Medulla oblongata (tissue), 1 donor: ENCODE data around the gene SLC16A2.
A peak's percentile ranks its signal among the peaks of the same experiment; 100 is the strongest.

Source experiments
- DNase-seq: peaks from one replicate; pipeline ENCODE4 v3.0.0-alpha.2; 2015; ENCODE audit errors: extremely low spot score

Gene SLC16A2

GRCh38 chrX:74421036-74421739 is at the start of gene SLC16A2:
SLC16A2 (plus strand) TSS chrX:74421493; CDS start chrX:74421638, 145 bp downstream.
- DNase-seq: peak; percentile 77

GRCh38 chrX:74372272-74372671 is 49.0 kb upstream of the SLC16A2 start:
- DNase-seq: no peak

GRCh38 chrX:74377282-74377681 is 44.0 kb upstream of the SLC16A2 start:
- DNase-seq: no peak

GRCh38 chrX:74382613-74383012 is 38.7 kb upstream of the SLC16A2 start:
- DNase-seq: peak; percentile 68

- DNase-seq: peak; percentile 38
Observed at GRCh38 chrX:74383611-74384010, 37.7 kb upstream of the SLC16A2 start.

- DNase-seq: no peak
Observed at GRCh38 chrX:74389016-74389722, 32.1 kb upstream of the SLC16A2 start.

DNA sequence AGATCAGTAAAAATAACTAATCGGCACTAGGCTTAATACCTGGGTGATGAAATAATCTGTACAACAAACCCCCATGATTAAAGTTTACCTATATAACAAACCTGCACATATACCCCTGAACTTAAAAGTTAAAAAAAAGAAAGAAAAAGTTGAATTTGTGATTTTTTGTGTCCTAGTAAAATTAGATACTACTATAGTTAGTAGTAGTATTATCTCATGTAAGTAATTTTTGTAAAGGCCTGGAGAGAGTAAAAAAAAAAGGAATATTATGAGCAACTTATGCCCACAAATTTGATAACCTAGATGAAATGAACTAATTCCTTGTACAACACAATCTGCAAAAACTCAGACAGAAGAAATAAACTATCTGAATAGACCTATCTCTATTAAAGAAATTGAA is 25.7 kb upstream of the SLC16A2 start:
- no peak for DNase-seq

DNA sequence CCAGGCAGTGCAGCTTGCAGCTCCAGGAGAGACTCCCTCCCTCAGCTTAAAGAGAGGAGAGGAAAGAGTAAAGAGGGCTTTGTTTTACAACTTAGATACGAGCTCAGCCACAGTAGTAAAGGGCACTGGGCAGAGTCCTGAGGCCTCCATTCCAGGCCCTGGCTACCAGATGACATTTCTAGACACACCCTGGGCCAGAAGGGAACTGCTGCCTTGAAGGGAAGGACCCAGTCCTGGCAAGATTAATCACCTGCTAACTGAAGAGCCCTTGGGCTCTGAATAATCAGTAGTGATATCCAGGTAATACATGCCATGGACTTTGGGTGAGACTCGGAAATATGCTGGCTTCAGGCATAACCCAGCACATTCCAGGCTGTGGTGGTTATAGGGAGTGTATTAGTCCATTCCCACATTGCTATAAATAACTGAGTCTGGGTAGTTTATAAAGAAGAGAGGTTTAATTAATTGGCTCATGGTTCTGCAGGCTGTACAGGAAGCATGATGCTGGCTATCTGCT is 15.3 kb upstream of the SLC16A2 start:
- DNase-seq: no peak

DNA sequence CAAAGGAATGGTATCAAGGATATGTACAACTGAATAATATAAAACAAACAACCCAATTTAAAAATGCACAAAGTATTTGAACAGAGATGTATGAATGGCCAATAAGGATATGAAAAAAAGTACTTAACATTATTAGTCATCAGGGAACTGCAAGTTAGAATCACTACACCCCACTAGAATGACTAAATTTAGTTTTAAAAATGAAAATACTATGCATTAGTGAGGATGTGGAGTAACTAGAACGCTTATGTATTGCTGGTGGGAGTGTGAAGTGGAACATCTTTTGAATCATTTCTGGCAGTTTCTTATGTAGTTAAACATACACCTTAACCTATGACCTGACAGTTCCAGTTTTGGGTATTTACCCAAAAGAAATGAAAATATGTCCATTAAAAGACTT is 13.0 kb upstream of the SLC16A2 start:
- DNase-seq: no peak

GRCh38 chrX:74419864-74420195 is 1.5 kb upstream of the SLC16A2 start:
- DNase-seq: peak; percentile 2

DNA sequence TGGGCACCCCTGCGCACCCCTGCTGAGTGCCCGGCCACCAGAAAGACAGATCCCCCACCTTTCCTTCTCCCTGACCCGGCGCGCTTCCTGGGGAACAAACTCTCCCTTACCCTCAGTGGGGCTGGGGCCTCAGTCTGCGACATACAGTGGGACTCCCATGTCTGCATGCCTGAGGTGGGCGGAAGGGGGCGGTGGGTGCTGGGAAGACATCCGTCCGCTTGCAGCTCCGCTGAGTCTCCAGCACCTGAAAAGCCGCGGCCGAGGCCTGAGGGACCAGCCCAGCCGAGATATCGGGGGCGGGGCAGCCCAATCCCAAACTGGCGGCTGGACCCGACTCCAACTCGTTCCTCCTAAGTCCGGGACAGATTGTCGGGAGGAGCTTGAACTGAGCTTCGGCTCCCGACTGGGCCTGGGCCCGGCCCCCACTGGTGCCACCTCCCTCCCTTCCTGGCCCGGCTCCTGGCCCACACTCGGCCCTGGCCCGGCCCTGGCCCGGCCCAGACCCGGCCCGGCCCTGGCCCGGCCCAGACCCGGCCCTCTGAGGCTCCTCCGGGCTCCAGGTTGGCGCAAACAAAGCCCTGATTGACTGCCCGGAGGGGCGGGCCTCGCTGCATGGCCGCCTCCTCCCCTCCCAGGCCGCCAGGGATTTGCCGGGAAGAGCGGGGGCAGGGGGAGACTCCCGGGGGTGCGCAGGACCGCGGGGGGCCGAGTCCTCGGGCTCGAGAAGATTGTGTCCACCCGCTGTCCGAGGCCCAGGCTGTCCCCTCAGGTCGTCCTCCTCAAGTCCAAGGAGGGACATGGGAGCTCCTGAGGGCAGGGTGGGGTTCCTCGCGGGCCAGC is 877 bp upstream of the SLC16A2 start:
- peak; percentile 51 for DNase-seq

DNA sequence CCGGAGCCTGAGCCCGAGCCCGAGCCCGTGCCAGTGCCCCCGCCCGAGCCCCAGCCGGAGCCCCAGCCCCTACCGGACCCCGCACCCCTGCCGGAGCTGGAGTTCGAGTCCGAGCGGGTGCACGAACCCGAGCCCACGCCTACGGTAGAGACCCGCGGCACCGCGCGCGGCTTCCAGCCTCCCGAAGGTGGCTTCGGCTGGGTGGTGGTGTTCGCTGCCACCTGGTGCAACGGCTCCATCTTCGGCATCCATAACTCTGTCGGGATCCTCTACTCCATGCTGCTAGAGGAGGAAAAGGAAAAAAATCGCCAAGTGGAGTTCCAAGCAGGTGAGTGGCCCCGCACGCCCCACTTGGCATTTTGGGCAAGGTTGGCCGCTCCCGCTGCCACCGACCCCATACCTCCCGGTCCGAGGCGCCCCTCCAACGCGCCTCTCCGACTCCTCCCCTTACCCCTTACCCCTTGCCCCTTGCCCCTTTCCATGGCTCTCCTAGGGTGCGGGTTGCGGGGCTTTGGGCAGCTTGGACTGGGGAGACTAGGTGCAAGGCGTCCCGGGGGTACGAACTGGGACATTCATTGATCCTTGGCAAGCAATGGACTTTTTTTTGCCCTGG is 553 bp downstream of the SLC16A2 start:
- DNase-seq: no peak

GRCh38 chrX:74422576-74423288 is 1.4 kb downstream of the SLC16A2 start:
- DNase-seq: peak; percentile 44

- peak; percentile 2 for DNase-seq
Observed at GRCh38 chrX:74423289-74423998, 2.2 kb downstream of the SLC16A2 start.

GRCh38 chrX:74426071-74426470 is 4.8 kb downstream of the SLC16A2 start:
- no peak for DNase-seq

DNA sequence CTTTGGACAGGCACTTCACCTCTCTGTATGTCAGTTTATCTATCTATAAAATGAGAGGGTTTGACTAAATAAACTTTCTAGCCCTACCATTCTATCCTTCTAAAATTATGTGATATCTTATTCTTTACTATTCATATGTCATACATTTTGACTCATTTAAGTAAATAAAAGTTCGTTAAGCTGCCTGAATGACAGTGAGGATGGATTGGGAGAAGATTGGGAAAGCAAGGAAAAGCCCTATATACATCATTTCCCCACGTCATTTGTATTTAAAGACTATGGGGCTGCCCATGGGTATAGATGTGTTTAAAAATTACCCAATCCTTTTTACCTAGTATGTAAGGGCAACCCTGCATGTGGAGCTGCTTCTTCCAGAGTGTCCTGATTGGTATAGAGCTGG is 5.3 kb downstream of the SLC16A2 start:
- no peak for DNase-seq

GRCh38 chrX:74431797-74432196 is 10.5 kb downstream of the SLC16A2 start:
- no peak for DNase-seq

GRCh38 chrX:74434336-74434735 is 13.0 kb downstream of the SLC16A2 start:
- DNase-seq: no peak

DNA sequence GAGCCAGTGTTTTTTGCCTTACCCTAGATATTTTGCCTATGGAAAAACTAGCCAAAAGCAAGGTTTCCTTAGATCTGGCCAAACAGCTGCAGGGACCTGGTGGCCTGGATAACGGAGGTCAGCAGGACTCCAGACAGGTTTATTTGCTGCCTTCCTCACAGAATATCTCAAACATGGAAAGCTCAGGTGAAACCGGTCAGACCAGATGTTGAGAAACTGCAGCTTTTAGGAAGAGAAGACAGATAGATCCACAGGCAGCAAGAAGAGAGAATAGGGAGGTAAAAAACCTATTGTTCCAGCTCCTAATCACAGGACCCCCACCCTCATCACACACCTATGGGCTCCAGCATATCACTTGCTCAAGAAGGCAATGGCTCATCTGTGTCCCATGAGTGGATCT is 16.2 kb downstream of the SLC16A2 start:
- DNase-seq: no peak

- no peak for DNase-seq
Observed at GRCh38 chrX:74438764-74439163, 17.5 kb downstream of the SLC16A2 start.

DNA sequence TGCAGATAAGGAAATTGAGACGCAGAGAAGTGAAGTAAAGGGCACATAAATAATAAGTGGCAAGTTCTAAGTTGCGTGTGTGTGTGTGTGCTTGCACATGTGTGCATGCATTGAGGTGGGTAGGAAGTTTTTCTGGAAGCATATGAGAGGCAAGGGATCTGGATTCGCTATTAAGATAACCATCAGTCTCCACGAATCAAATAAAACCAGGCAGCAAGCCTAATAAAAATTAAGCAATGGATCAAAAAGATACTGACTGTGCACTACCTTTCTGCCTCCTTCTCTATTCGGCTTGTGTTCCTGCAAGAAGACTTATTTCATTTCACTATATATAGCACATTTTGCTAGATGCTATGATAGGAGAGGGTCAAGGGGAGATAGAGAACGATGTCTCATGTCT is 23.8 kb downstream of the SLC16A2 start:
- DNase-seq: no peak
